HepG2 (cell line): ENCODE data around the gene PDGFRB. TPM values are rescaled to one million over a fixed set of nuclear protein-coding genes. Genes with fewer than 3 reads are reported as not detected.

Experiments used
- ATAC-seq: fragments of 200-7000 bp; cut with Tn5 transposase; 3 replicates; pipeline ENCODE4 v1.9.1; 2020; ENCODE audit warnings: mild to moderate bottlenecking, moderate library complexity
- BruUV-seq: library from RNA; stranded (reverse); fragments of 400-500 nt; replicated peaks from 2 replicates; lab custom pipeline; 2021; lab: Mats Ljungman, UMichigan
- CTCF ChIA-PET: fragments of 300-600 bp; formaldehyde crosslinking; extraction: SDS; loops from one replicate; lab custom pipeline; 2021; ENCODE audit warnings: low total read pairs, inconsistent platforms, low intra/inter-chr PET ratio; lab: Yijun Ruan, JAX
- POLR2A ChIA-PET: fragments of 350-600 bp; sonication (Branson Sonifier 250); formaldehyde crosslinking; loops from one replicate; lab custom pipeline; 2020; ENCODE audit warnings: antibody characterized with exemption, inconsistent platforms; lab: Yijun Ruan, JAX
- DNase-seq: peaks from one replicate; pipeline ENCODE4 v3.0.0-alpha.2; 2015; ENCODE audit warnings: low spot score
- FAIRE-seq: peaks from 3 replicates; lab custom pipeline; 2011; peaks lifted over from hg19 to GRCh38; lab: Jason Lieb, UNC
- H2AFZ ChIP-seq: one replicate; pipeline ENCODE4 v1.6.1; 2011; ENCODE audit warnings: low read length, inconsistent platforms
- H3K27ac ChIP-seq: fragments of 300-600 bp; 3 replicates; pipeline ENCODE4 v1.8.0; 2011; ENCODE audit warnings: mixed run types, mild to moderate bottlenecking, mixed read lengths, low read length, inconsistent platforms; ENCODE audit not compliant: insufficient read depth; ENCODE audit errors: extremely low read length
- H3K27me3 ChIP-seq, 2 experiments: fragments of 200-600 bp in 1 of 2; 2 replicates in 1 of 2; 3 replicates in 1 of 2; pipeline versions ENCODE4 v1.6.0 to v1.8.0; 2011; ENCODE audit warnings: low read length in 2 of 2, mild to moderate bottlenecking in 2 of 2, moderate library complexity in 2 of 2, inconsistent platforms in 1 of 2; ENCODE audit not compliant: insufficient read depth in 2 of 2, control insufficient read depth in 1 of 2
- H3K36me3 ChIP-seq, 2 experiments: fragments of 200-600 bp in 1 of 2; replicated peaks in 1 of 2; 2 replicates in 1 of 2; 3 replicates in 1 of 2; pipeline versions ENCODE4 v1.5.1 to v1.8.0; 2011; ENCODE audit warnings: low read length in 2 of 2, inconsistent platforms in 1 of 2; ENCODE audit not compliant: insufficient read depth in 2 of 2, control insufficient read depth in 1 of 2
- H3K4me1 ChIP-seq: 2 replicates; pipeline ENCODE4 v1.5.1; 2012; ENCODE audit warnings: low read length, inconsistent platforms; ENCODE audit not compliant: insufficient read depth
- H3K4me2 ChIP-seq: 2 replicates; pipeline ENCODE4 v1.6.0; 2011; ENCODE audit warnings: low read depth, low read length, inconsistent platforms
- H3K4me3 ChIP-seq, 3 experiments: fragments of 200-600 bp in 1 of 3; sonication (generic), shearing (Covaris generic) in 1 of 3; replicated peaks in 1 of 3; 2 replicates each; pipeline ENCODE4 v1.5.1; 2011 to 2016; ENCODE audit warnings: low read length in 3 of 3, inconsistent platforms in 2 of 3, low read depth in 2 of 3, mild to moderate bottlenecking in 2 of 3, control low read depth in 1 of 3, mixed read lengths in 1 of 3; ENCODE audit not compliant: insufficient read depth in 1 of 3
- H3K79me2 ChIP-seq: one replicate; pipeline ENCODE4 v1.6.1; 2011; ENCODE audit warnings: low read length, inconsistent platforms; ENCODE audit not compliant: insufficient read depth
- H3K9ac ChIP-seq: 2 replicates; pipeline ENCODE4 v1.6.0; 2011; ENCODE audit warnings: mild to moderate bottlenecking, low read depth, low read length, inconsistent platforms; ENCODE audit not compliant: insufficient read depth
- H3K9me3 ChIP-seq: 2 replicates; pipeline ENCODE4 v1.5.1; 2012; ENCODE audit warnings: mild to moderate bottlenecking, low read length
- H4K20me1 ChIP-seq: 2 replicates; pipeline ENCODE4 v1.6.0; 2011; ENCODE audit warnings: inconsistent platforms, mild to moderate bottlenecking, low read length, moderate library complexity; ENCODE audit not compliant: insufficient read depth
- SP1 ChIP-seq, 2 experiments: fragments of 450-650 bp in 1 of 2; sonication (generic) in 1 of 2; formaldehyde crosslinking in 1 of 2; IDR thresholded peaks; 2 replicates each; pipeline versions ENCODE4 v1.4.0 to v1.6.1; 2016 to 2020; ENCODE audit warnings: missing genetic modification reagents in 1 of 2
- SUZ12 ChIP-seq: fragments of 150-350 bp; IDR thresholded peaks from 2 replicates; pipeline ENCODE4 v1.6.1; 2014; ENCODE audit warnings: low read depth, low read length
- U2AF1 ChIP-seq: fragments of 200-400 bp; formaldehyde crosslinking; optimal IDR thresholded peaks from 2 replicates; pipeline ENCODE3; 2017; ENCODE audit warnings: mild to moderate bottlenecking, low read depth, low read length
- ZNF101 ChIP-seq: sonication (generic); formaldehyde crosslinking; IDR thresholded peaks from 2 replicates; pipeline ENCODE4 v1.4.0; 2020; ENCODE audit warnings: mild to moderate bottlenecking, low read depth, missing genetic modification reagents, borderline replicate concordance
- ZNF598 ChIP-seq: sonication (generic); formaldehyde crosslinking; IDR thresholded peaks from 2 replicates; pipeline ENCODE4 v1.5.1; 2020; ENCODE audit warnings: mild to moderate bottlenecking, missing genetic modification reagents, borderline replicate concordance
- ZNF720 ChIP-seq: sonication (generic); formaldehyde crosslinking; IDR thresholded peaks from 2 replicates; pipeline ENCODE4 v1.4.0; 2020; ENCODE audit warnings: missing genetic modification reagents
- ZSCAN12 ChIP-seq: sonication (generic); formaldehyde crosslinking; IDR thresholded peaks from 2 replicates; pipeline ENCODE4 v1.9.0; 2021; ENCODE audit warnings: mild to moderate bottlenecking, missing genetic modification reagents
- ZZZ3 ChIP-seq: sonication (generic); formaldehyde crosslinking; IDR thresholded peaks from 2 replicates; pipeline ENCODE4 v1.4.0; 2020; ENCODE audit warnings: missing genetic modification reagents, mild to moderate bottlenecking, borderline replicate concordance
- WGBS: methylation state at CpG from one replicate; pipeline ENCODE4 v1.1.6; 2017; ENCODE audit warnings: low lambda C conversion rate; 5-methylcytosine and 5-hydroxymethylcytosine counted together
- in situ Hi-C: cut with HindIII; loops from 2 replicates; pipeline ENCODE4 v1.10.0; 2017; ENCODE audit warnings: low pct_unique_long_range_greater_than_20kb; ENCODE audit not compliant: extremely low pct_ligation_motif_present
- intact Hi-C: fragments of 100-400 bp; cut with micrococcal nuclease; formaldehyde crosslinking; loops from one replicate; pipeline ENCODE4 v1.10.0; 2022; ENCODE audit not compliant: unreplicated experiment
- polyA plus RNA-seq, 8 experiments: library from polyadenylated mRNA; depleted of rRNA in 3 of 8; stranded (reverse) in 7 of 8; unstranded in 1 of 8; fragments of >200 nt; fragmentation: Illumina TruSeq in 4 of 8; extraction: Trizol in 4 of 8; gene quantifications; 2 replicates each; pipeline versions ENCODE4 v1.2.1 to v1.2.3, GENCODE V29; 2011 to 2016; ENCODE audit warnings: low read depth in 4 of 8, missing spikeins in 1 of 8, mixed read lengths in 1 of 8; ENCODE audit not compliant: insufficient read depth in 1 of 8
- total RNA-seq, 5 experiments: library from RNA; depleted of rRNA; stranded (reverse); fragments of >200 nt; fragmentation: Illumina TruSeq; extraction: Trizol; gene quantifications; 2 replicates each; pipeline ENCODE4 v1.2.3, GENCODE V29; 2016; ENCODE audit warnings: low read depth in 1 of 5
- TF ChIP-seq, protein P1 (sequence below): sonication (generic); formaldehyde crosslinking; IDR thresholded peaks from 2 replicates; pipeline ENCODE4 v1.4.0; 2020; ENCODE audit warnings: mild to moderate bottlenecking, missing genetic modification reagents
- TF ChIP-seq, protein P2 (sequence below): sonication (generic); formaldehyde crosslinking; IDR thresholded peaks from 2 replicates; pipeline ENCODE4 v1.8.1; 2023; ENCODE audit warnings: mild to moderate bottlenecking, missing genetic modification reagents
- TF ChIP-seq, protein P3 (sequence below): sonication (generic); formaldehyde crosslinking; IDR thresholded peaks from 2 replicates; pipeline ENCODE4 v1.5.0; 2020; ENCODE audit warnings: mild to moderate bottlenecking, missing genetic modification reagents, borderline replicate concordance
- TF ChIP-seq, protein P4 (sequence below): sonication (generic); formaldehyde crosslinking; IDR thresholded peaks from 2 replicates; pipeline ENCODE4 v1.5.0; 2020; ENCODE audit warnings: mild to moderate bottlenecking, missing genetic modification reagents

The PDGFRB gene
- total and polyA plus RNA-seq, 2 of the 13 experiments (the other 11 are each of a cell fraction or from before 2014, with no cell fraction given) = 4.0 to 21.0 TPM

DNA sequence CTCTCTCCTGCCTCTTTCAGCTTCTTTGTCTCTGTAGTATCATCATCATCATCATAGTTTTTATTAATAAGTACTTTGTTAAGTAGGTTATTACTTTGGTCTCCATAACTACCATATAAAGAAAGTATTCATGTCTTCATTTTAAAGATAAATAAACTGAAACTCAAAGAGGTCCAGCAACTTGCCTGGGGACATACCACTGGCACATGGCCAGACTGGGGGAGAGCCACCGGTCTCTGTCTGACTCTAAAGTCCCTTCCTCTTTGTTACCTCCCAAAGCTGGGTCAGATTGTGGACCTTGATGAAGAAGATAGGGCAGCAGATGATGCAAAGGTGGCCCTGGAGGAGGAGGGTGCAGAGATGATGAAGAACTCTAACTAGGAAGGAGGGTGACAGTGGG is 19.4 kb upstream of the PDGFRB start (continued):
- TF ChIP-seq, protein P1, sequence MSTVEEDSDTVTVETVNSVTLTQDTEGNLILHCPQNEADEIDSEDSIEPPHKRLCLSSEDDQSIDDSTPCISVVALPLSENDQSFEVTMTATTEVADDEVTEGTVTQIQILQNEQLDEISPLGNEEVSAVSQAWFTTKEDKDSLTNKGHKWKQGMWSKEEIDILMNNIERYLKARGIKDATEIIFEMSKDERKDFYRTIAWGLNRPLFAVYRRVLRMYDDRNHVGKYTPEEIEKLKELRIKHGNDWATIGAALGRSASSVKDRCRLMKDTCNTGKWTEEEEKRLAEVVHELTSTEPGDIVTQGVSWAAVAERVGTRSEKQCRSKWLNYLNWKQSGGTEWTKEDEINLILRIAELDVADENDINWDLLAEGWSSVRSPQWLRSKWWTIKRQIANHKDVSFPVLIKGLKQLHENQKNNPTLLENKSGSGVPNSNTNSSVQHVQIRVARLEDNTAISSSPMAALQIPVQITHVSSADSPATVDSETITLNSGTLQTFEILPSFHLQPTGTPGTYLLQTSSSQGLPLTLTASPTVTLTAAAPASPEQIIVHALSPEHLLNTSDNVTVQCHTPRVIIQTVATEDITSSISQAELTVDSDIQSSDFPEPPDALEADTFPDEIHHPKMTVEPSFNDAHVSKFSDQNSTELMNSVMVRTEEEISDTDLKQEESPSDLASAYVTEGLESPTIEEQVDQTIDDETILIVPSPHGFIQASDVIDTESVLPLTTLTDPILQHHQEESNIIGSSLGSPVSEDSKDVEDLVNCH (CRISPR knock-in tag) = no peak
- TF ChIP-seq ZSCAN12 = no peak
- TF ChIP-seq, protein P2, sequence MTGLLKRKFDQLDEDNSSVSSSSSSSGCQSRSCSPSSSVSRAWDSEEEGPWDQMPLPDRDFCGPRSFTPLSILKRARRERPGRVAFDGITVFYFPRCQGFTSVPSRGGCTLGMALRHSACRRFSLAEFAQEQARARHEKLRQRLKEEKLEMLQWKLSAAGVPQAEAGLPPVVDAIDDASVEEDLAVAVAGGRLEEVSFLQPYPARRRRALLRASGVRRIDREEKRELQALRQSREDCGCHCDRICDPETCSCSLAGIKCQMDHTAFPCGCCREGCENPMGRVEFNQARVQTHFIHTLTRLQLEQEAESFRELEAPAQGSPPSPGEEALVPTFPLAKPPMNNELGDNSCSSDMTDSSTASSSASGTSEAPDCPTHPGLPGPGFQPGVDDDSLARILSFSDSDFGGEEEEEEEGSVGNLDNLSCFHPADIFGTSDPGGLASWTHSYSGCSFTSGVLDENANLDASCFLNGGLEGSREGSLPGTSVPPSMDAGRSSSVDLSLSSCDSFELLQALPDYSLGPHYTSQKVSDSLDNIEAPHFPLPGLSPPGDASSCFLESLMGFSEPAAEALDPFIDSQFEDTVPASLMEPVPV (CRISPR knock-in tag) = no peak
- no peak for TF ChIP-seq SP1 (IDR thresholded peaks at IDR 0.05)
- TF ChIP-seq SP1 (CRISPR knock-in tag; IDR thresholded peaks at IDR 0.05) = no peak
- TF ChIP-seq ZZZ3 (CRISPR knock-in tag) = no peak

DNA sequence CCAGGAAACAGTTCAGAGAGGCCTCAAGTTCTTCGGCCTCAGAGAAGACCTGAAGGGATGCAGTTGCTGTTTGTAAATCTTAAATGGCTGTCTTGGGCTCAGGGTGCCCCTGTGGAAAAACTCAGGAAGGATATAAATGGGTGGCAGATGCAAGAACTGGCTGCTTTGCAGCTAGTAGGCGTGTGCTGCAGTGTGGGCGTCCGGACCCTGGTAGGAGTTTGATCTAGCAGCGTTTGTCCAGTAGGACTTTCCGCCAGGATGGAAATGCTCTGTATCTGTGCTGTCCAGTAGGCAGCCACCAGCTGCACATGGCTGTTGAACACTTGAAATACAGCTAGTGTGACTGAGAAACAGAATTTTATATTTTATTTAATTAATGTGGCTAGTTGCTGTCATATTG is 18.6 kb upstream of the PDGFRB start:
- Histone ChIP-seq H3K27ac (no peak overlapping the region), H4K20me1 (no peaks in the 10 kb centered on the region), H3K36me3 (no peaks in the 10 kb centered on the region), H3K4me1 (peaks cover 5% of the 10 kb centered on the region), H3K27me3 (peaks cover 0 to 31% of the 10 kb centered on the region in 2 experiments; a peak in 3 of 5 replicates), H3K9ac (no peak overlapping the region), H3K4me2 (no peak overlapping the region), H2AFZ (no peak overlapping the region), H3K4me3 (no peak overlapping the region), H3K9me3 (no peaks in the 10 kb centered on the region), H3K79me2 (no peaks in the 10 kb centered on the region)
- DNase-seq (no peak), ATAC-seq (no peak), FAIRE-seq (no peak)
- ChIA-PET POLR2A (no interaction called here), CTCF (interaction anchor here (2.4 kb wide), 1 partner anchor 44 kb away, joined by 30 read pairs; no protein-coding TSS in a partner anchor)
- WGBS = 41% methylated on average over 3 of the region's 6 CpGs
- intact Hi-C loops (no loop called here), in situ Hi-C loops (no loop called here)
- BruUV-seq = no TSS peak
- TF ChIP-seq ZNF101 (CRISPR knock-in tag) = no peak
- TF ChIP-seq ZNF598 (CRISPR knock-in tag) = no peak
- no peak for TF ChIP-seq ZNF720 (CRISPR knock-in tag)
- TF ChIP-seq SUZ12 = no peak
- TF ChIP-seq U2AF1 = no peak
- TF ChIP-seq, protein P3, sequence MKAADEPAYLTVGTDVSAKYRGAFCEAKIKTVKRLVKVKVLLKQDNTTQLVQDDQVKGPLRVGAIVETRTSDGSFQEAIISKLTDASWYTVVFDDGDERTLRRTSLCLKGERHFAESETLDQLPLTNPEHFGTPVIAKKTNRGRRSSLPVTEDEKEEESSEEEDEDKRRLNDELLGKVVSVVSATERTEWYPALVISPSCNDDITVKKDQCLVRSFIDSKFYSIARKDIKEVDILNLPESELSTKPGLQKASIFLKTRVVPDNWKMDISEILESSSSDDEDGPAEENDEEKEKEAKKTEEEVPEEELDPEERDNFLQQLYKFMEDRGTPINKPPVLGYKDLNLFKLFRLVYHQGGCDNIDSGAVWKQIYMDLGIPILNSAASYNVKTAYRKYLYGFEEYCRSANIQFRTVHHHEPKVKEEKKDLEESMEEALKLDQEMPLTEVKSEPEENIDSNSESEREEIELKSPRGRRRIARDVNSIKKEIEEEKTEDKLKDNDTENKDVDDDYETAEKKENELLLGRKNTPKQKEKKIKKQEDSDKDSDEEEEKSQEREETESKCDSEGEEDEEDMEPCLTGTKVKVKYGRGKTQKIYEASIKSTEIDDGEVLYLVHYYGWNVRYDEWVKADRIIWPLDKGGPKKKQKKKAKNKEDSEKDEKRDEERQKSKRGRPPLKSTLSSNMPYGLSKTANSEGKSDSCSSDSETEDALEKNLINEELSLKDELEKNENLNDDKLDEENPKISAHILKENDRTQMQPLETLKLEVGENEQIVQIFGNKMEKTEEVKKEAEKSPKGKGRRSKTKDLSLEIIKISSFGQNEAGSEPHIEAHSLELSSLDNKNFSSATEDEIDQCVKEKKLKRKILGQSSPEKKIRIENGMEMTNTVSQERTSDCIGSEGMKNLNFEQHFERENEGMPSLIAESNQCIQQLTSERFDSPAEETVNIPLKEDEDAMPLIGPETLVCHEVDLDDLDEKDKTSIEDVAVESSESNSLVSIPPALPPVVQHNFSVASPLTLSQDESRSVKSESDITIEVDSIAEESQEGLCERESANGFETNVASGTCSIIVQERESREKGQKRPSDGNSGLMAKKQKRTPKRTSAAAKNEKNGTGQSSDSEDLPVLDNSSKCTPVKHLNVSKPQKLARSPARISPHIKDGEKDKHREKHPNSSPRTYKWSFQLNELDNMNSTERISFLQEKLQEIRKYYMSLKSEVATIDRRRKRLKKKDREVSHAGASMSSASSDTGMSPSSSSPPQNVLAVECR (CRISPR knock-in tag) = no peak
- TF ChIP-seq, protein P4, sequence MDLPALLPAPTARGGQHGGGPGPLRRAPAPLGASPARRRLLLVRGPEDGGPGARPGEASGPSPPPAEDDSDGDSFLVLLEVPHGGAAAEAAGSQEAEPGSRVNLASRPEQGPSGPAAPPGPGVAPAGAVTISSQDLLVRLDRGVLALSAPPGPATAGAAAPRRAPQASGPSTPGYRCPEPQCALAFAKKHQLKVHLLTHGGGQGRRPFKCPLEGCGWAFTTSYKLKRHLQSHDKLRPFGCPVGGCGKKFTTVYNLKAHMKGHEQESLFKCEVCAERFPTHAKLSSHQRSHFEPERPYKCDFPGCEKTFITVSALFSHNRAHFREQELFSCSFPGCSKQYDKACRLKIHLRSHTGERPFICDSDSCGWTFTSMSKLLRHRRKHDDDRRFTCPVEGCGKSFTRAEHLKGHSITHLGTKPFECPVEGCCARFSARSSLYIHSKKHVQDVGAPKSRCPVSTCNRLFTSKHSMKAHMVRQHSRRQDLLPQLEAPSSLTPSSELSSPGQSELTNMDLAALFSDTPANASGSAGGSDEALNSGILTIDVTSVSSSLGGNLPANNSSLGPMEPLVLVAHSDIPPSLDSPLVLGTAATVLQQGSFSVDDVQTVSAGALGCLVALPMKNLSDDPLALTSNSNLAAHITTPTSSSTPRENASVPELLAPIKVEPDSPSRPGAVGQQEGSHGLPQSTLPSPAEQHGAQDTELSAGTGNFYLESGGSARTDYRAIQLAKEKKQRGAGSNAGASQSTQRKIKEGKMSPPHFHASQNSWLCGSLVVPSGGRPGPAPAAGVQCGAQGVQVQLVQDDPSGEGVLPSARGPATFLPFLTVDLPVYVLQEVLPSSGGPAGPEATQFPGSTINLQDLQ (CRISPR knock-in tag) = no peak
